ENCODE measurements around the gene WNT7A. TPM values are rescaled to one million over a fixed set of nuclear protein-coding genes. Genes with fewer than 3 reads are reported as not detected.
"Not testable (repeated sequence)": the region's sequence is repeated elsewhere in the genome, so short reads cannot be mapped to it uniquely, and the experiment has no call there.

The WNT7A gene
- total RNA-seq, 1 experiment from 2014 or later: not detected

DNA sequence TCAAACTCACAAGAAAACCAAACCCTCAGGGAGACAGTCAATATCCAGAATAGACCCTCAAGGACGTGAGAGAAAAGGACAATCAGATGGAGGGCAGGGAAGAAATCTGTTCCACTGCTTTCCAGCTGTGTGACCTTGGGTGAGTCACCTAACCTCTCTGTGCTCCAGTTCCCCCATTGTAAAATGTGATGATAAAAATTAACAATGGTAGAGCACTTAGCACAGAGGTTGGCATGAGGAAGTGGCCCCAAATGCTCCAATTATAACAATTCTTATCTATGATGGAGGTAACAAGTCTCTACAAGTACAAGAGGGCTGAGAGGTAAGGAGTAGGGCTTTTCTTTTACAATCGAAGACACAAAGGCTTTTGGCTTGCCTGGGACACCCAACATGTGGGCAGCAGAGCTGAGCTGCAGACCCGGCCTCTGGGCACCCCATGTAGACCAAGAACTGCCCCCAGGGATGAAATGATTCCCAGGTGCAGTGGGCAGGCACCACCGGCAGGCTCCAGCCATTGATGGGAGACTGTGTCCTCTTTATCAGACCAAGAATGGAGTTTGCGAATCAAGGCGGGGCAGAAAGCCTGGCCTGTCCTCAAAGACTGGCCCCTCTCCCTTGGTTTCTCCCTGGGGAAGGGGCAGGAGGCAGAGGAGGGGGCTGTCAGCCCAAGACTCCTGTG, 22.0 kb downstream of the WNT7A start:
- no CpG with 5 or more reads among the region's 6 CpGs for WGBS (ENCODE audit: extremely low coverage, insufficient read length, low lambda C conversion rate)
- H3T11ph ChIP-seq (ENCODE audit: low read length): no peak overlapping the region
- no peaks in the 10 kb centered on the region for H4K20me1 ChIP-seq (ENCODE audit: control insufficient read depth, insufficient read depth, insufficient read length)
- H3K18ac ChIP-seq (ENCODE audit: insufficient read length, low read depth, low read length): no peak overlapping the region
- no peak overlapping the region for H3K27ac Mint-ChIP-seq
- no peak overlapping the region for H2BK12ac ChIP-seq (ENCODE audit: insufficient read length, low read depth, low read length)
- H3K4me2 ChIP-seq (ENCODE audit: insufficient read depth, insufficient read length, low read length): no peak overlapping the region
- H2BK15ac ChIP-seq (ENCODE audit: low read depth, low read length): no peak overlapping the region
- no peak overlapping the region for H4K8ac ChIP-seq (replicated peaks; ENCODE audit: insufficient read length, low read depth, low read length)
- no peak overlapping the region for H4K91ac ChIP-seq (ENCODE audit: insufficient read length, low read depth, low read length)
- H3K23me2 ChIP-seq (ENCODE audit: insufficient read length, low read depth, low read length, poor library complexity, severe bottlenecking): no peaks in the 10 kb centered on the region
- no peak overlapping the region for H3K4ac ChIP-seq (ENCODE audit: low read depth, low read length)
- H3K27me3 Mint-ChIP-seq (ENCODE audit: low read depth): peaks cover 36% of the 10 kb centered on the region
- no peak overlapping the region for H3K23ac ChIP-seq (ENCODE audit: insufficient read length, low read depth, low read length)
- no peaks in the 10 kb centered on the region for H3K36me3 Mint-ChIP-seq (ENCODE audit: insufficient read depth in 1 of 3, low read depth in 3 of 3)
- H3K9me3 Mint-ChIP-seq: no peaks in the 10 kb centered on the region; a peak in 1 of 5 replicates
- no peaks in the 10 kb centered on the region for H3K79me2 ChIP-seq (ENCODE audit: insufficient read depth, low read length)
- H2AFZ ChIP-seq (ENCODE audit: low read length): no peak overlapping the region
- no peak overlapping the region for H2BK5ac ChIP-seq (ENCODE audit: insufficient read length, low read length)
- H2BK20ac ChIP-seq (ENCODE audit: low read depth, low read length, poor library complexity, severe bottlenecking): no peak overlapping the region
- no peaks in the 10 kb centered on the region for H3K4me1 ChIP-seq (ENCODE audit: insufficient read depth, low read length)
- no peak overlapping the region for H2BK120ac ChIP-seq (ENCODE audit: low read depth, low read length, poor library complexity, severe bottlenecking)
- H3K79me1 ChIP-seq (ENCODE audit: insufficient read depth, low read depth, low read length, poor library complexity, severe bottlenecking): no peaks in the 10 kb centered on the region
- H4K5ac ChIP-seq (ENCODE audit: insufficient read length, low read depth, low read length): no peak overlapping the region
- H3K4me1 Mint-ChIP-seq: peaks cover 3 to 12% of the 10 kb centered on the region in 2 experiments
- no peak for DNase-seq
- no peaks in the 10 kb centered on the region for H3K9me3 ChIP-seq (ENCODE audit: control insufficient read depth, low read depth, low read length)
- H3K27ac ChIP-seq (ENCODE audit: insufficient read length, low read depth, low read length): no peak overlapping the region
- H3K14ac ChIP-seq (ENCODE audit: insufficient read depth, low read length): no peak overlapping the region
- H3K4me3 Mint-ChIP-seq: no peak overlapping the region
- TF ChIP-seq, protein P1, sequence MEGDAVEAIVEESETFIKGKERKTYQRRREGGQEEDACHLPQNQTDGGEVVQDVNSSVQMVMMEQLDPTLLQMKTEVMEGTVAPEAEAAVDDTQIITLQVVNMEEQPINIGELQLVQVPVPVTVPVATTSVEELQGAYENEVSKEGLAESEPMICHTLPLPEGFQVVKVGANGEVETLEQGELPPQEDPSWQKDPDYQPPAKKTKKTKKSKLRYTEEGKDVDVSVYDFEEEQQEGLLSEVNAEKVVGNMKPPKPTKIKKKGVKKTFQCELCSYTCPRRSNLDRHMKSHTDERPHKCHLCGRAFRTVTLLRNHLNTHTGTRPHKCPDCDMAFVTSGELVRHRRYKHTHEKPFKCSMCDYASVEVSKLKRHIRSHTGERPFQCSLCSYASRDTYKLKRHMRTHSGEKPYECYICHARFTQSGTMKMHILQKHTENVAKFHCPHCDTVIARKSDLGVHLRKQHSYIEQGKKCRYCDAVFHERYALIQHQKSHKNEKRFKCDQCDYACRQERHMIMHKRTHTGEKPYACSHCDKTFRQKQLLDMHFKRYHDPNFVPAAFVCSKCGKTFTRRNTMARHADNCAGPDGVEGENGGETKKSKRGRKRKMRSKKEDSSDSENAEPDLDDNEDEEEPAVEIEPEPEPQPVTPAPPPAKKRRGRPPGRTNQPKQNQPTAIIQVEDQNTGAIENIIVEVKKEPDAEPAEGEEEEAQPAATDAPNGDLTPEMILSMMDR (conservative IDR thresholded peaks at IDR 0.05): no peak
- no peaks in the 10 kb centered on the region; the same call in 1 of the 2 replicates for H3K27me3 ChIP-seq (ENCODE audit: insufficient read depth, low read length)
- no peak overlapping the region for H2AK5ac ChIP-seq (ENCODE audit: insufficient read length, low read length)
- no peak overlapping the region for H3K9ac ChIP-seq (ENCODE audit: extremely low read depth, insufficient read length, low read length)
- H3K56ac ChIP-seq (ENCODE audit: insufficient read length, low read depth, low read length): no peak overlapping the region

DNA sequence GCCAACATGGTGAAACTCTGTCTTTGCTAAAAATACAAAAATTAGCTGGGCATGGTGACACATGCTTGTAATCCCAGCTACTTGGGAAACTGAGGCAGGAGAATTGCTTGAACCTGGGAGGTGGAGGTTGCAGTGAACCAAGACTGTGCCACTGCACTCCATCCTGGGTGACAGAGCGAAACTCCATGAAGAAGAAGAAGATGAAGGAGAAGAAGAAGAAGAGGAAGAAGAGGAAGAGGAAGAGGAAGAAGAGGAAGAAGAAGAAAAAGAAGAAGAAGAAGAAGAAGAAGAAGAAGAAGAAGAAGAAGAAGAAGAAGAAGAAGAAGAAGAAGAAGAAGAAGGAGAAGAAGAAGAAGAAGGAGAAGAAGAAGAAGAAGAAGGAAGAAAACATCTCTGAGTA, 23.2 kb downstream of the WNT7A start:
- not testable (repeated sequence) for H2BK5ac ChIP-seq (ENCODE audit: insufficient read length, low read length); H4K8ac ChIP-seq (replicated peaks; ENCODE audit: insufficient read length, low read depth, low read length); H3K27me3 ChIP-seq (ENCODE audit: insufficient read depth, low read length); H2BK20ac ChIP-seq (ENCODE audit: low read depth, low read length, poor library complexity, severe bottlenecking); H4K91ac ChIP-seq (ENCODE audit: insufficient read length, low read depth, low read length); H3T11ph ChIP-seq (ENCODE audit: low read length); H3K14ac ChIP-seq (ENCODE audit: insufficient read depth, low read length); H3K9me3 Mint-ChIP-seq; DNase-seq; H4K5ac ChIP-seq (ENCODE audit: insufficient read length, low read depth, low read length); H3K23me2 ChIP-seq (ENCODE audit: insufficient read length, low read depth, low read length, poor library complexity, severe bottlenecking); H3K79me1 ChIP-seq (ENCODE audit: insufficient read depth, low read depth, low read length, poor library complexity, severe bottlenecking); H3K79me2 ChIP-seq (ENCODE audit: insufficient read depth, low read length); H2AFZ ChIP-seq (ENCODE audit: low read length); H3K4me3 Mint-ChIP-seq; H4K20me1 ChIP-seq (ENCODE audit: control insufficient read depth, insufficient read depth, insufficient read length); H3K23ac ChIP-seq (ENCODE audit: insufficient read length, low read depth, low read length); H3K27ac ChIP-seq (ENCODE audit: insufficient read length, low read depth, low read length); H2AK5ac ChIP-seq (ENCODE audit: insufficient read length, low read length); H2BK120ac ChIP-seq (ENCODE audit: low read depth, low read length, poor library complexity, severe bottlenecking); H3K27ac Mint-ChIP-seq; H3K36me3 Mint-ChIP-seq (ENCODE audit: insufficient read depth in 1 of 3, low read depth in 3 of 3); H3K4me1 ChIP-seq (ENCODE audit: insufficient read depth, low read length); H2BK12ac ChIP-seq (ENCODE audit: insufficient read length, low read depth, low read length); H2BK15ac ChIP-seq (ENCODE audit: low read depth, low read length); H3K9ac ChIP-seq (ENCODE audit: extremely low read depth, insufficient read length, low read length); H3K18ac ChIP-seq (ENCODE audit: insufficient read length, low read depth, low read length); H3K4me2 ChIP-seq (ENCODE audit: insufficient read depth, insufficient read length, low read length); H3K56ac ChIP-seq (ENCODE audit: insufficient read length, low read depth, low read length); H3K4ac ChIP-seq (ENCODE audit: low read depth, low read length); H3K9me3 ChIP-seq (ENCODE audit: control insufficient read depth, low read depth, low read length)
- no CpG with 5 or more reads among the region's 1 CpG for WGBS (ENCODE audit: extremely low coverage, insufficient read length, low lambda C conversion rate)
- H3K27me3 Mint-ChIP-seq (ENCODE audit: low read depth): peaks cover 27% of the 10 kb centered on the region
- H3K4me1 Mint-ChIP-seq: peaks cover 3 to 15% of the 10 kb centered on the region in 2 experiments

Measured in H9 (cell line).